GM23338 (cell line): Measurements from ENCODE around the gene SLU7. TPM values are rescaled to one million over a fixed set of nuclear protein-coding genes. Genes with fewer than 3 reads are reported as not detected.

Experiments used
- ATAC-seq: fragments of 200-7000 bp; cut with Tn5 transposase; 3 replicates; pipeline ENCODE4 v1.9.1; 2020
- DNase-seq: peaks from one replicate; pipeline ENCODE4 v3.0.0-alpha.2; 2015; ENCODE audit warnings: low spot score
- H2AFZ ChIP-seq: fragments of 200-600 bp; sonication (generic); 2 replicates; pipeline ENCODE4 v1.8.0; 2016; ENCODE audit warnings: antibody characterized with exemption, mild to moderate bottlenecking, moderate library complexity
- H3F3A ChIP-seq: fragments of 200-600 bp; sonication (generic); replicated peaks from 2 replicates; pipeline ENCODE4 v1.8.0; 2017; ENCODE audit warnings: antibody characterized with exemption, mixed run types, low read depth
- H3K27ac ChIP-seq: fragments of 200-600 bp; sonication (generic); 2 replicates; pipeline ENCODE4 v1.6.1; 2016; ENCODE audit warnings: low read depth
- H3K27me3 ChIP-seq: fragments of 200-600 bp; sonication (generic); 2 replicates; pipeline ENCODE4 v1.8.0; 2016; ENCODE audit warnings: mild to moderate bottlenecking, mixed run types, moderate library complexity; ENCODE audit not compliant: insufficient read depth
- H3K36me3 ChIP-seq: fragments of 200-600 bp; sonication (generic); 2 replicates; pipeline ENCODE4 v1.8.0; 2016; ENCODE audit warnings: mild to moderate bottlenecking; ENCODE audit not compliant: insufficient read depth
- H3K4me1 ChIP-seq: fragments of 200-600 bp; sonication (generic); 2 replicates; pipeline ENCODE4 v1.8.0; 2016; ENCODE audit warnings: mild to moderate bottlenecking, moderate library complexity; ENCODE audit not compliant: insufficient read depth
- H3K4me2 ChIP-seq: fragments of 200-600 bp; sonication (generic); 2 replicates; pipeline ENCODE4 v1.7.1; 2017; ENCODE audit warnings: mixed run types
- H3K4me3 ChIP-seq: fragments of 200-600 bp; sonication (generic); 2 replicates; pipeline ENCODE4 v1.6.1; 2016; ENCODE audit warnings: mixed run types
- H3K79me2 ChIP-seq: fragments of 200-600 bp; sonication (generic); replicated peaks from 2 replicates; pipeline ENCODE4 v1.8.0; 2017; ENCODE audit warnings: mild to moderate bottlenecking; ENCODE audit not compliant: insufficient read depth
- H3K9me2 ChIP-seq: fragments of 200-600 bp; sonication (generic); 2 replicates; pipeline ENCODE4 v1.8.0; 2017; ENCODE audit not compliant: insufficient read depth
- H4K20me1 ChIP-seq: fragments of 200-600 bp; sonication (generic); replicated peaks from 2 replicates; pipeline ENCODE4 v1.8.0; 2017; ENCODE audit warnings: mild to moderate bottlenecking; ENCODE audit not compliant: insufficient read depth
- H3K27ac Mint-ChIP-seq: 2 replicates; pipeline ENCODE4 v1.8.0; 2020; ENCODE audit warnings: inconsistent platforms, mild to moderate bottlenecking, moderate library complexity, mixed read lengths
- H3K27me3 Mint-ChIP-seq: 3 replicates; pipeline ENCODE4 v1.8.0; 2022; ENCODE audit warnings: low read depth, mild to moderate bottlenecking, moderate library complexity, mixed read lengths, inconsistent platforms; ENCODE audit not compliant: insufficient read depth, poor library complexity
- H3K36me3 Mint-ChIP-seq: 3 replicates; pipeline ENCODE4 v1.8.0; 2021; ENCODE audit warnings: low read depth, mild to moderate bottlenecking, inconsistent platforms, moderate library complexity, mixed read lengths
- H3K4me1 Mint-ChIP-seq: 3 replicates; pipeline ENCODE4 v1.8.0; 2020; ENCODE audit warnings: mild to moderate bottlenecking, inconsistent platforms, mixed read lengths
- H3K4me3 Mint-ChIP-seq: 3 replicates; pipeline ENCODE4 v1.8.0; 2021; ENCODE audit warnings: moderate library complexity, mild to moderate bottlenecking, inconsistent platforms, mixed read lengths
- H3K9me3 Mint-ChIP-seq: 3 replicates; pipeline ENCODE4 v1.8.0; 2020; ENCODE audit warnings: moderate library complexity, mild to moderate bottlenecking, inconsistent platforms, mixed read lengths
- CREB1 ChIP-seq: fragments of 250-450 bp; sonication (Bioruptor Pico); IDR thresholded peaks from 2 replicates; pipeline ENCODE4 v1.5.0; 2020; ENCODE audit warnings: low read depth, mild to moderate bottlenecking, moderate library complexity
- EZH2 ChIP-seq: fragments of 200-600 bp; sonication (generic); IDR thresholded peaks from one replicate; pipeline ENCODE4 v1.8.0; 2017; ENCODE audit warnings: antibody characterized with exemption, mild to moderate bottlenecking, low read depth; ENCODE audit not compliant: unreplicated experiment
- EZH2phosphoT487 ChIP-seq: fragments of 200-600 bp; sonication (generic); IDR thresholded peaks from one replicate; pipeline ENCODE4 v1.8.1; 2018; ENCODE audit warnings: antibody characterized with exemption; ENCODE audit not compliant: unreplicated experiment
- JUNB ChIP-seq: IDR thresholded peaks from one replicate; pipeline ENCODE4 v1.6.1; 2016; ENCODE audit warnings: antibody characterized with exemption; ENCODE audit not compliant: unreplicated experiment
- NANOG ChIP-seq: IDR thresholded peaks from 2 replicates; pipeline ENCODE4 v1.6.1; 2016; ENCODE audit warnings: antibody characterized with exemption, borderline replicate concordance
- POLR2AphosphoS5 ChIP-seq: IDR thresholded peaks from 2 replicates; pipeline ENCODE4 v1.6.1; 2016; ENCODE audit warnings: antibody characterized with exemption, low read depth
- STAT1 ChIP-seq: IDR thresholded peaks from one replicate; pipeline ENCODE4 v1.6.1; 2016; ENCODE audit warnings: antibody characterized with exemption; ENCODE audit not compliant: unreplicated experiment
- ZNF462 ChIP-seq: fragments of 250-450 bp; sonication (Bioruptor Pico); IDR thresholded peaks from 2 replicates; pipeline ENCODE4 v1.5.0; 2020; ENCODE audit warnings: mild to moderate bottlenecking, moderate library complexity
- polyA plus RNA-seq: library from polyadenylated mRNA; unstranded; fragments of >200 nt; fragmentation: Nextera tagmentation; extraction: Ambion mirVana; gene quantifications from 2 replicates; pipeline ENCODE4 v1.2.1, GENCODE V29; 2016
- total RNA-seq: library from RNA; depleted of rRNA; stranded (reverse); fragments of >200 nt; shearing (Covaris generic); gene quantifications from 2 replicates; pipeline ENCODE4 v1.2.3, GENCODE V29; 2014
- TF ChIP-seq, protein P1 (sequence below): IDR thresholded peaks from one replicate; pipeline ENCODE4 v1.6.1; 2018; ENCODE audit warnings: antibody characterized with exemption; ENCODE audit not compliant: unreplicated experiment

SLU7 gene
- total and polyA plus RNA-seq, 2 experiments from 2014 or later, result 27.0 to 47.5 TPM

- TF ChIP-seq, protein P1, sequence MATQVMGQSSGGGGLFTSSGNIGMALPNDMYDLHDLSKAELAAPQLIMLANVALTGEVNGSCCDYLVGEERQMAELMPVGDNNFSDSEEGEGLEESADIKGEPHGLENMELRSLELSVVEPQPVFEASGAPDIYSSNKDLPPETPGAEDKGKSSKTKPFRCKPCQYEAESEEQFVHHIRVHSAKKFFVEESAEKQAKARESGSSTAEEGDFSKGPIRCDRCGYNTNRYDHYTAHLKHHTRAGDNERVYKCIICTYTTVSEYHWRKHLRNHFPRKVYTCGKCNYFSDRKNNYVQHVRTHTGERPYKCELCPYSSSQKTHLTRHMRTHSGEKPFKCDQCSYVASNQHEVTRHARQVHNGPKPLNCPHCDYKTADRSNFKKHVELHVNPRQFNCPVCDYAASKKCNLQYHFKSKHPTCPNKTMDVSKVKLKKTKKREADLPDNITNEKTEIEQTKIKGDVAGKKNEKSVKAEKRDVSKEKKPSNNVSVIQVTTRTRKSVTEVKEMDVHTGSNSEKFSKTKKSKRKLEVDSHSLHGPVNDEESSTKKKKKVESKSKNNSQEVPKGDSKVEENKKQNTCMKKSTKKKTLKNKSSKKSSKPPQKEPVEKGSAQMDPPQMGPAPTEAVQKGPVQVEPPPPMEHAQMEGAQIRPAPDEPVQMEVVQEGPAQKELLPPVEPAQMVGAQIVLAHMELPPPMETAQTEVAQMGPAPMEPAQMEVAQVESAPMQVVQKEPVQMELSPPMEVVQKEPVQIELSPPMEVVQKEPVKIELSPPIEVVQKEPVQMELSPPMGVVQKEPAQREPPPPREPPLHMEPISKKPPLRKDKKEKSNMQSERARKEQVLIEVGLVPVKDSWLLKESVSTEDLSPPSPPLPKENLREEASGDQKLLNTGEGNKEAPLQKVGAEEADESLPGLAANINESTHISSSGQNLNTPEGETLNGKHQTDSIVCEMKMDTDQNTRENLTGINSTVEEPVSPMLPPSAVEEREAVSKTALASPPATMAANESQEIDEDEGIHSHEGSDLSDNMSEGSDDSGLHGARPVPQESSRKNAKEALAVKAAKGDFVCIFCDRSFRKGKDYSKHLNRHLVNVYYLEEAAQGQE, result no peak
- TF ChIP-seq EZH2phosphoT487 (no peak), STAT1 (no peak), CREB1 (CRISPR knock-in tag) (no peak)
Observed at GRCh38 chr5:160444407-160444806, 25.5 kb upstream of the SLU7 start (continued).

GRCh38 chr5:160442824-160443431, 24.0 kb upstream of the SLU7 start:
- peaks cover 4% of the 10 kb centered on the region; the same call in 1 of the 2 replicates for H3K4me1 ChIP-seq
- DNase-seq, result no peak
- peaks cover 2% of the 10 kb centered on the region for H3K27me3 Mint-ChIP-seq
- H3F3A ChIP-seq, result no peaks in the 10 kb centered on the region
- H2AFZ ChIP-seq, result peak overlapping the region; percentile 53; the same call in 1 of the 2 replicates
- no peak overlapping the region for H3K27ac Mint-ChIP-seq
- no peaks in the 10 kb centered on the region for H3K79me2 ChIP-seq
- H3K27ac ChIP-seq, result no peak overlapping the region
- H3K9me3 Mint-ChIP-seq, result no peaks in the 10 kb centered on the region; the same call in 1 of the 3 replicates
- no peak overlapping the region for H3K4me3 ChIP-seq
- TF ChIP-seq NANOG, result no peak
- TF ChIP-seq ZNF462 (CRISPR knock-in tag), result no peak
- no peak for TF ChIP-seq POLR2AphosphoS5
- no peak for TF ChIP-seq EZH2
- no peak for TF ChIP-seq JUNB
- H3K4me2 ChIP-seq, result no peak overlapping the region
- H3K36me3 Mint-ChIP-seq, result no peaks in the 10 kb centered on the region
- no peak for ATAC-seq
- H3K36me3 ChIP-seq, result no peaks in the 10 kb centered on the region
- H3K9me2 ChIP-seq, result no peaks in the 10 kb centered on the region; the same call in 1 of the 2 replicates
- no peak overlapping the region for H3K4me3 Mint-ChIP-seq
- no peaks in the 10 kb centered on the region for H3K27me3 ChIP-seq
- H4K20me1 ChIP-seq, result no peaks in the 10 kb centered on the region
- H3K4me1 Mint-ChIP-seq, result peaks cover 15% of the 10 kb centered on the region
